Activated gamma-delta T cell (primary cell): Measurements from ENCODE around the gene P3R3URF.
"Not testable (repeated sequence)": the region's sequence is repeated elsewhere in the genome, so short reads cannot be mapped to it uniquely, and the experiment has no call there.

ENCODE experiments used
- DNase-seq: peaks from one replicate; lab custom pipeline; 2025; lab: John Stamatoyannopoulos, UW
- total RNA-seq, 2 donors: gene quantifications; one replicate each; lab custom pipeline; 2026; lab: John Stamatoyannopoulos, UW

Gene P3R3URF
- total RNA-seq, result 0 reads per million in 2 donors

- DNase-seq, result no peak
Measured at GRCh38 chr1:46176211-46176865, at the start of gene P3R3URF. Gene P3R3URF, minus strand, starts transcription at chr1:46176488. Its CDS starts 17 bp downstream, at chr1:46176471.

GRCh38 chr1:46224966-46225365 lies 48.7 kb upstream of the P3R3URF start:
- DNase-seq, result no peak

GRCh38 chr1:46223472-46223943 lies 47.2 kb upstream of the P3R3URF start:
- no peak for DNase-seq

- DNase-seq, result not testable (repeated sequence)
Measured at GRCh38 chr1:46223055-46223454, 46.8 kb upstream of the P3R3URF start.

GRCh38 chr1:46221749-46222148 lies 45.5 kb upstream of the P3R3URF start:
- DNase-seq, result no peak

GRCh38 chr1:46220808-46221207 lies 44.5 kb upstream of the P3R3URF start:
- DNase-seq, result no peak

GRCh38 chr1:46219551-46220520 lies 43.5 kb upstream of the P3R3URF start:
- DNase-seq, result no peak

- DNase-seq, result no peak
Measured at GRCh38 chr1:46218443-46218842, 42.2 kb upstream of the P3R3URF start.

GRCh38 chr1:46215504-46215903 lies 39.2 kb upstream of the P3R3URF start:
- no peak for DNase-seq

GRCh38 chr1:46211051-46211450 lies 34.8 kb upstream of the P3R3URF start:
- no peak for DNase-seq

GRCh38 chr1:46210561-46210960 lies 34.3 kb upstream of the P3R3URF start:
- no peak for DNase-seq

GRCh38 chr1:46206399-46206798 lies 30.1 kb upstream of the P3R3URF start:
- DNase-seq, result no peak

- no peak for DNase-seq
Measured at GRCh38 chr1:46205791-46206190, 29.5 kb upstream of the P3R3URF start.

- DNase-seq, result no peak
Measured at GRCh38 chr1:46205141-46205540, 28.9 kb upstream of the P3R3URF start.

GRCh38 chr1:46204406-46204742 lies 28.1 kb upstream of the P3R3URF start:
- DNase-seq, result no peak

GRCh38 chr1:46203738-46204405 lies 27.6 kb upstream of the P3R3URF start:
- DNase-seq, result no peak

- DNase-seq, result no peak
Measured at GRCh38 chr1:46199233-46199749, 23.0 kb upstream of the P3R3URF start.

- DNase-seq, result peak; percentile 61
Measured at GRCh38 chr1:46197964-46198811, 21.9 kb upstream of the P3R3URF start, which contains the start of gene POMGNT1. Gene POMGNT1, minus strand, starts transcription at chr1:46198434. Its CDS starts 613 bp downstream, at chr1:46197821.

- no peak for DNase-seq
Measured at GRCh38 chr1:46197560-46197963, 21.3 kb upstream of the P3R3URF start.

GRCh38 chr1:46196609-46197008 lies 20.3 kb upstream of the P3R3URF start:
- DNase-seq, result no peak

- DNase-seq, result no peak
Measured at GRCh38 chr1:46194641-46195193, 18.4 kb upstream of the P3R3URF start.
